Neutrophil (primary cell): ENCODE data around the gene TRDMT1.

Experiments
- H3K27ac ChIP-seq: fragments of 200-600 bp; sonication (generic); 2 replicates; pipeline ENCODE4 v1.5.1; 2016; ENCODE audit warnings: mild to moderate bottlenecking, moderate library complexity
- H3K27me3 ChIP-seq: fragments of 200-600 bp; sonication (generic); 2 replicates; pipeline ENCODE4 v1.6.0; 2016; ENCODE audit warnings: mild to moderate bottlenecking
- H3K36me3 ChIP-seq: fragments of 200-600 bp; sonication (generic); 2 replicates; pipeline ENCODE4 v1.5.1; 2017
- H3K4me1 ChIP-seq, 2 experiments: fragments of 200-600 bp in 1 of 2; sonication (generic) in 1 of 2; 1 replicate in 1 of 2; 2 replicates in 1 of 2; pipeline versions ENCODE4 v1.5.1 to v1.6.1; 2013 to 2016; ENCODE audit warnings: low read depth in 1 of 2, low read length in 1 of 2, mild to moderate bottlenecking in 1 of 2, moderate library complexity in 1 of 2; ENCODE audit not compliant: control insufficient read depth in 1 of 2, insufficient read depth in 1 of 2
- H3K4me3 ChIP-seq, 2 experiments: fragments of 200-600 bp in 1 of 2; sonication (generic) in 1 of 2; 1 replicate in 1 of 2; 2 replicates in 1 of 2; pipeline ENCODE4 v1.5.1; 2013 to 2016; ENCODE audit warnings: low read depth in 1 of 2, low read length in 1 of 2, mild to moderate bottlenecking in 1 of 2, moderate library complexity in 1 of 2
- H3K9me3 ChIP-seq: fragments of 200-600 bp; sonication (generic); 2 replicates; pipeline ENCODE4 v1.5.1; 2016
- TF ChIP-seq, protein P1 (sequence below): fragments of 200-600 bp; sonication (generic); IDR thresholded peaks from 2 replicates; pipeline ENCODE4 v1.5.1; 2016; ENCODE audit warnings: antibody characterized with exemption

Gene TRDMT1

DNA sequence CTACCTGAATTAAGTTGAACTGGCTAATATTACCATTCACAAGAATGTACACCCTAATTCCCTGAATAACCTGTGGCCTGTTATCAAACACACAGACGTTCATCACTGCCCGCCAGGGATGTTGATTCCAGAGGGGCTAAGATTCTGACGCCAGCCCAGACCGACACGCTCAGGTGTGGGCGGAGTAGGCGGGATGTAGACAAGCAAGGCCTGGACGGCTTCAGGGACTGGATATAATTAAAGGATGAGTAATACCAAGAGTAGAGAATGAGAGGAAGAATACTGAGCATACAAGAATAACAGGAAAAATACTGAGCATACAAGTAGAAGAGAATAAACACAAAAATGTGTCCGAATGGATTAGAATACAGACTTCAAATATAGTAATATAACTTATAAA is 100.9 kb downstream of the TRDMT1 start:
- Histone ChIP-seq H3K27me3 (no peaks in the 10 kb centered on the region), H3K9me3 (no peaks in the 10 kb centered on the region), H3K4me3 (no peak overlapping the region), H3K36me3 (no peaks in the 10 kb centered on the region), H3K4me1 (no peaks in the 10 kb centered on the region), H3K27ac (no peak overlapping the region)
- TF ChIP-seq, protein P1, sequence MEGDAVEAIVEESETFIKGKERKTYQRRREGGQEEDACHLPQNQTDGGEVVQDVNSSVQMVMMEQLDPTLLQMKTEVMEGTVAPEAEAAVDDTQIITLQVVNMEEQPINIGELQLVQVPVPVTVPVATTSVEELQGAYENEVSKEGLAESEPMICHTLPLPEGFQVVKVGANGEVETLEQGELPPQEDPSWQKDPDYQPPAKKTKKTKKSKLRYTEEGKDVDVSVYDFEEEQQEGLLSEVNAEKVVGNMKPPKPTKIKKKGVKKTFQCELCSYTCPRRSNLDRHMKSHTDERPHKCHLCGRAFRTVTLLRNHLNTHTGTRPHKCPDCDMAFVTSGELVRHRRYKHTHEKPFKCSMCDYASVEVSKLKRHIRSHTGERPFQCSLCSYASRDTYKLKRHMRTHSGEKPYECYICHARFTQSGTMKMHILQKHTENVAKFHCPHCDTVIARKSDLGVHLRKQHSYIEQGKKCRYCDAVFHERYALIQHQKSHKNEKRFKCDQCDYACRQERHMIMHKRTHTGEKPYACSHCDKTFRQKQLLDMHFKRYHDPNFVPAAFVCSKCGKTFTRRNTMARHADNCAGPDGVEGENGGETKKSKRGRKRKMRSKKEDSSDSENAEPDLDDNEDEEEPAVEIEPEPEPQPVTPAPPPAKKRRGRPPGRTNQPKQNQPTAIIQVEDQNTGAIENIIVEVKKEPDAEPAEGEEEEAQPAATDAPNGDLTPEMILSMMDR: no peak

DNA sequence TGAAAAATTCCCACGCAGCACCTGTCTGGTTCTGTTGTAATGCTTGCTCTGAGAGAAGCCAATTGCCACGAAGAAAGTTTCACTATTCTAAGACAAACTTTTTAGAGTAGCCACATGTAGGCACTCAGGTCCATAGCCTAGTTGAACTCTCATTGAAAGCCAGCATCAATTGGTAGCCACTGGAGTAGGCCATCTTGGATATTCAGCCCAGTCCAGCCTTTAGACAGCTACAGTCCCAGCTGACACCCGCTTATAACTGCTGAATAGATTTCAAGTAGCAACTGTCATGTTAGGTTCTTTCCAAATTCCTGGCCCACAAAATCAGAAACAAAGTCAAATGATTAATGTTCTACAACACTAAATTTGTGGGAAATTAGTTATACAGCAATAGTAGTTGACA is 103.5 kb downstream of the TRDMT1 start:
- Histone ChIP-seq H3K36me3 (no peaks in the 10 kb centered on the region), H3K4me1 (no peaks in the 10 kb centered on the region), H3K27ac (no peak overlapping the region), H3K9me3 (no peaks in the 10 kb centered on the region), H3K27me3 (no peaks in the 10 kb centered on the region), H3K4me3 (no peak overlapping the region)
- TF ChIP-seq, protein P1: no peak
